ENCODE data around the gene SLC30A7. TPM values are rescaled to one million over a fixed set of nuclear protein-coding genes. Genes with fewer than 3 reads are reported as not detected.
"Not testable (repeated sequence)": the region's sequence is repeated elsewhere in the genome, so short reads cannot be mapped to it uniquely, and the experiment has no call there.

SLC30A7 gene
- total RNA-seq, 2 experiments from 2014 or later: 28.8 to 30.0 TPM

GRCh38 chr1:100868364-100868995 lies 27.4 kb upstream of the SLC30A7 start:
- Mint-ChIP-seq H3K27ac (no peak overlapping the region), H3K4me3 (no peak overlapping the region), H3K36me3 (ENCODE audit: low read depth) (no peaks in the 10 kb centered on the region), H3K9me3 (ENCODE audit: insufficient read depth) (no peaks in the 10 kb centered on the region), H3K4me1 (ENCODE audit: low read depth) (no peaks in the 10 kb centered on the region), H3K27me3 (ENCODE audit: low read depth) (no peaks in the 10 kb centered on the region)
- DNase-seq: no peak
- ChIA-PET CTCF (interaction anchor here (0.7 to 10.4 kb wide), 47 partner anchors 12 to 1688 kb away, joined by 3 to 227 read pairs (median 4); partner anchors contain the start of genes CDC14A and EXTL2), POLR2A (no interaction called here)
- ATAC-seq: no peak

GRCh38 chr1:100869996-100870395 lies 25.9 kb upstream of the SLC30A7 start:
- DNase-seq (no peak), ATAC-seq (no peak)
- Mint-ChIP-seq H3K4me3 (no peak overlapping the region), H3K27me3 (ENCODE audit: low read depth) (no peaks in the 10 kb centered on the region), H3K27ac (no peak overlapping the region), H3K4me1 (ENCODE audit: low read depth) (no peaks in the 10 kb centered on the region), H3K36me3 (ENCODE audit: low read depth) (no peaks in the 10 kb centered on the region), H3K9me3 (ENCODE audit: insufficient read depth) (no peaks in the 10 kb centered on the region)
- CTCF ChIA-PET: interaction anchor here (0.8 to 10.4 kb wide), 6 partner anchors 9 to 418 kb away, joined by 3 to 227 read pairs (median 12); no protein-coding TSS in a partner anchor
- POLR2A ChIA-PET: no interaction called here

GRCh38 chr1:100874433-100874832 lies 21.5 kb upstream of the SLC30A7 start:
- Mint-ChIP-seq H3K4me1 (ENCODE audit: low read depth) (no peaks in the 10 kb centered on the region), H3K27ac (no peak overlapping the region), H3K27me3 (ENCODE audit: low read depth) (no peaks in the 10 kb centered on the region), H3K36me3 (ENCODE audit: low read depth) (no peaks in the 10 kb centered on the region), H3K9me3 (ENCODE audit: insufficient read depth) (no peaks in the 10 kb centered on the region), H3K4me3 (no peak overlapping the region)
- ChIA-PET CTCF (interaction anchor here (1.6 to 2.2 kb wide), 2 partner anchors 8 to 21 kb away, joined by 4 to 6 read pairs; partner anchors contain the start of genes EXTL2 and SLC30A7), POLR2A (no interaction called here)
- ATAC-seq (no peak), DNase-seq (no peak)

GRCh38 chr1:100875228-100875627 lies 20.7 kb upstream of the SLC30A7 start:
- no peaks in the 10 kb centered on the region for H3K27me3 Mint-ChIP-seq (ENCODE audit: low read depth)
- POLR2A ChIA-PET: no interaction called here

GRCh38 chr1:100876291-100876690 lies 19.6 kb upstream of the SLC30A7 start:
- no peaks in the 10 kb centered on the region for H3K36me3 Mint-ChIP-seq (ENCODE audit: low read depth)
- ChIA-PET POLR2A (no interaction called here), CTCF (interaction anchor here (0.9 to 2.0 kb wide), 3 partner anchors 10 to 412 kb away, joined by 3 to 5 read pairs (median 4); no protein-coding TSS in a partner anchor)
- DNase-seq: no peak
- H3K27me3 Mint-ChIP-seq (ENCODE audit: low read depth): no peaks in the 10 kb centered on the region
- H3K27ac Mint-ChIP-seq: no peak overlapping the region
- ATAC-seq: no peak
- no peak overlapping the region for H3K4me3 Mint-ChIP-seq
- no peaks in the 10 kb centered on the region for H3K4me1 Mint-ChIP-seq (ENCODE audit: low read depth)
- no peaks in the 10 kb centered on the region for H3K9me3 Mint-ChIP-seq (ENCODE audit: insufficient read depth)

More at GRCh38 chr1:100875228-100875627, 20.7 kb upstream of the SLC30A7 start:
- Mint-ChIP-seq H3K9me3 (ENCODE audit: insufficient read depth) (no peaks in the 10 kb centered on the region), H3K36me3 (ENCODE audit: low read depth) (no peaks in the 10 kb centered on the region), H3K27ac (no peak overlapping the region), H3K4me3 (no peak overlapping the region), H3K4me1 (ENCODE audit: low read depth) (no peaks in the 10 kb centered on the region)
- CTCF ChIA-PET: interaction anchor here (2.2 kb wide), 1 partner anchor 20 kb away, joined by 6 read pairs; the partner anchor contains the start of genes EXTL2 and SLC30A7
- ATAC-seq: no peak
- DNase-seq: no peak

GRCh38 chr1:100879422-100879821 lies 16.5 kb upstream of the SLC30A7 start:
- Mint-ChIP-seq H3K4me3 (no peak overlapping the region), H3K27me3 (ENCODE audit: low read depth) (no peaks in the 10 kb centered on the region), H3K36me3 (ENCODE audit: low read depth) (no peaks in the 10 kb centered on the region), H3K9me3 (ENCODE audit: insufficient read depth) (no peaks in the 10 kb centered on the region), H3K27ac (no peak overlapping the region), H3K4me1 (ENCODE audit: low read depth) (no peaks in the 10 kb centered on the region)
- POLR2A ChIA-PET: no interaction called here
- DNase-seq: no peak
- no peak for ATAC-seq
- CTCF ChIA-PET: interaction anchor here (1.1 to 2.7 kb wide), 4 partner anchors 9 to 478 kb away, joined by 4 to 18 read pairs (median 6); no protein-coding TSS in a partner anchor

GRCh38 chr1:100881687-100882086 lies 14.2 kb upstream of the SLC30A7 start:
- CTCF ChIA-PET: interaction anchor here (1.3 to 2.7 kb wide), 3 partner anchors 13 to 418 kb away, joined by 3 to 18 read pairs (median 7); partner anchors contain the start of gene GPR88
- Mint-ChIP-seq H3K4me1 (ENCODE audit: low read depth) (no peaks in the 10 kb centered on the region), H3K27me3 (ENCODE audit: low read depth) (no peaks in the 10 kb centered on the region), H3K4me3 (no peak overlapping the region), H3K27ac (no peak overlapping the region), H3K9me3 (ENCODE audit: insufficient read depth) (no peaks in the 10 kb centered on the region), H3K36me3 (ENCODE audit: low read depth) (no peaks in the 10 kb centered on the region)
- POLR2A ChIA-PET: no interaction called here
- DNase-seq: no peak
- ATAC-seq: no peak

GRCh38 chr1:100882698-100883097 lies 13.2 kb upstream of the SLC30A7 start:
- CTCF ChIA-PET: interaction anchor here (0.7 to 1.2 kb wide), 2 partner anchors 9 to 90 kb away, joined by 3 to 4 read pairs; no protein-coding TSS in a partner anchor
- H3K27me3 Mint-ChIP-seq (ENCODE audit: low read depth): no peaks in the 10 kb centered on the region
- DNase-seq (no peak), ATAC-seq (no peak)
- H3K27ac Mint-ChIP-seq: no peak overlapping the region
- no peak overlapping the region for H3K4me3 Mint-ChIP-seq
- H3K4me1 Mint-ChIP-seq (ENCODE audit: low read depth): no peaks in the 10 kb centered on the region
- no peaks in the 10 kb centered on the region for H3K36me3 Mint-ChIP-seq (ENCODE audit: low read depth)
- POLR2A ChIA-PET: interaction anchor here (0.6 kb wide), 1 partner anchor 28 kb away, joined by 3 read pairs; no protein-coding TSS in a partner anchor
- H3K9me3 Mint-ChIP-seq (ENCODE audit: insufficient read depth): no peaks in the 10 kb centered on the region

GRCh38 chr1:100883963-100884362 lies 11.9 kb upstream of the SLC30A7 start:
- no peaks in the 10 kb centered on the region for H3K27me3 Mint-ChIP-seq (ENCODE audit: low read depth)
- no peak overlapping the region for H3K4me3 Mint-ChIP-seq
- ChIA-PET CTCF (interaction anchor here (0.6 to 1.6 kb wide), 3 partner anchors 15 to 945 kb away, joined by 3 read pairs; no protein-coding TSS in a partner anchor), POLR2A (no interaction called here)
- no peaks in the 10 kb centered on the region for H3K4me1 Mint-ChIP-seq (ENCODE audit: low read depth)
- peaks cover 9% of the 10 kb centered on the region for H3K9me3 Mint-ChIP-seq (ENCODE audit: insufficient read depth)
- ATAC-seq: no peak
- DNase-seq: no peak
- no peak overlapping the region for H3K27ac Mint-ChIP-seq
- H3K36me3 Mint-ChIP-seq (ENCODE audit: low read depth): peaks cover 2% of the 10 kb centered on the region

GRCh38 chr1:100889007-100889406 lies 6.9 kb upstream of the SLC30A7 start:
- POLR2A ChIA-PET, H3K27ac Mint-ChIP-seq: not testable (repeated sequence)

GRCh38 chr1:100889869-100890482 lies 5.9 kb upstream of the SLC30A7 start:
- POLR2A ChIA-PET: interaction anchor here (0.6 kb wide), 1 partner anchor 171 kb away, joined by 3 read pairs; no protein-coding TSS in a partner anchor
- ATAC-seq; DNase-seq; H3K27ac Mint-ChIP-seq; CTCF ChIA-PET; H3K27me3 Mint-ChIP-seq (ENCODE audit: low read depth); H3K4me3 Mint-ChIP-seq: not testable (repeated sequence)
- peaks cover 20% of the 10 kb centered on the region for H3K36me3 Mint-ChIP-seq (ENCODE audit: low read depth)
- peaks cover 28% of the 10 kb centered on the region for H3K9me3 Mint-ChIP-seq (ENCODE audit: insufficient read depth)
- H3K4me1 Mint-ChIP-seq (ENCODE audit: low read depth): peaks cover 17% of the 10 kb centered on the region

More at GRCh38 chr1:100889007-100889406, 6.9 kb upstream of the SLC30A7 start:
- ATAC-seq; CTCF ChIA-PET; DNase-seq; H3K4me3 Mint-ChIP-seq; H3K27me3 Mint-ChIP-seq (ENCODE audit: low read depth): not testable (repeated sequence)
- H3K4me1 Mint-ChIP-seq (ENCODE audit: low read depth): peaks cover 11% of the 10 kb centered on the region
- H3K9me3 Mint-ChIP-seq (ENCODE audit: insufficient read depth): peaks cover 28% of the 10 kb centered on the region
- peaks cover 20% of the 10 kb centered on the region for H3K36me3 Mint-ChIP-seq (ENCODE audit: low read depth)

- H3K4me3 Mint-ChIP-seq: no peak overlapping the region
- H3K4me1 Mint-ChIP-seq (ENCODE audit: low read depth): peaks cover 17% of the 10 kb centered on the region
- no peak for DNase-seq
- H3K27ac Mint-ChIP-seq: no peak overlapping the region
- no peak for ATAC-seq
- ChIA-PET CTCF (no interaction called here), POLR2A (no interaction called here)
- H3K9me3 Mint-ChIP-seq (ENCODE audit: insufficient read depth): peaks cover 28% of the 10 kb centered on the region
- peaks cover 25% of the 10 kb centered on the region for H3K36me3 Mint-ChIP-seq (ENCODE audit: low read depth)
- no peaks in the 10 kb centered on the region for H3K27me3 Mint-ChIP-seq (ENCODE audit: low read depth)
These were observed 4.5 kb upstream of the SLC30A7 start for GRCh38 chr1:100891380-100891779.
